GM08714 (cell line): ENCODE results near the gene SNED1.
A peak's percentile ranks its signal among the peaks of the same experiment; 100 is the strongest.
"Not testable (repeated sequence)": the region's sequence is repeated elsewhere in the genome, so short reads cannot be mapped to it uniquely, and the experiment has no call there.

Experiments used
- H3K4me3 ChIP-seq: fragments of 200-500 bp; sonication (Bioruptor generic); 2 replicates; pipeline ENCODE4 v1.5.1; 2014; ENCODE audit warnings: mild to moderate bottlenecking, low read length, inconsistent platforms
- ZNF274 ChIP-seq: IDR thresholded peaks from 2 replicates; pipeline ENCODE4 v1.6.1; 2012; ENCODE audit warnings: mild to moderate bottlenecking, low read depth, low read length

SNED1 gene

GRCh38 chr2:241091734-241092445 lies 93.5 kb downstream of the SNED1 start:
- TF ChIP-seq ZNF274: no peak
- no peak overlapping the region for H3K4me3 ChIP-seq

GRCh38 chr2:241092677-241093076 lies 94.3 kb downstream of the SNED1 start:
- no peak for TF ChIP-seq ZNF274
- no peak overlapping the region for H3K4me3 ChIP-seq

GRCh38 chr2:241093133-241093781 lies 94.8 kb downstream of the SNED1 start:
- not testable (repeated sequence) for H3K4me3 ChIP-seq

- H3K4me3 ChIP-seq: no peak overlapping the region
- TF ChIP-seq ZNF274: no peak
Measured at GRCh38 chr2:241094172-241094571, 95.8 kb downstream of the SNED1 start.

- no peak overlapping the region for H3K4me3 ChIP-seq
- no peak for TF ChIP-seq ZNF274
Measured at GRCh38 chr2:241094924-241095420, 96.6 kb downstream of the SNED1 start.

- no peak overlapping the region for H3K4me3 ChIP-seq
- TF ChIP-seq ZNF274: no peak
Measured at GRCh38 chr2:241095594-241096290, 97.3 kb downstream of the SNED1 start.

- TF ChIP-seq ZNF274: no peak
- no peak overlapping the region for H3K4me3 ChIP-seq
Measured at GRCh38 chr2:241096979-241097378, 98.6 kb downstream of the SNED1 start.

GRCh38 chr2:241099246-241099645 lies 100.8 kb downstream of the SNED1 start:
- no peak for TF ChIP-seq ZNF274
- peak overlapping the region; percentile 37; the same call in 1 of the 2 replicates for H3K4me3 ChIP-seq

- no peak for TF ChIP-seq ZNF274
- peak within 1 kb of the TSS; percentile 97 for H3K4me3 ChIP-seq
Measured at GRCh38 chr2:241102239-241102803, 103.9 kb downstream of the SNED1 start, which contains the start of gene MTERF4. Gene MTERF4 (minus strand): TSS chr2:241102287. CDS start chr2:241102273, 14 bp downstream.

GRCh38 chr2:241103176-241103595 lies 104.8 kb downstream of the SNED1 start:
- no peak for TF ChIP-seq ZNF274
- peak overlapping the region; percentile 97 for H3K4me3 ChIP-seq

GRCh38 chr2:241104611-241105010 lies 106.2 kb downstream of the SNED1 start:
- not testable (repeated sequence) for H3K4me3 ChIP-seq

- no peak for TF ChIP-seq ZNF274
- H3K4me3 ChIP-seq: no peak overlapping the region
Measured at GRCh38 chr2:241105641-241106040, 107.2 kb downstream of the SNED1 start.

GRCh38 chr2:241107031-241107783 lies 108.8 kb downstream of the SNED1 start:
- no peak for TF ChIP-seq ZNF274
- H3K4me3 ChIP-seq: no peak overlapping the region

GRCh38 chr2:241108271-241109209 lies 110.1 kb downstream of the SNED1 start:
- no peak for TF ChIP-seq ZNF274

More at GRCh38 chr2:241108271-241109209, 110.1 kb downstream of the SNED1 start:
- H3K4me3 ChIP-seq: no peak overlapping the region
